T-cell (primary cell): Measurements from ENCODE around the gene BSCL2. TPM values are rescaled to one million over a fixed set of nuclear protein-coding genes. Genes with fewer than 3 reads are reported as not detected.

Experiments
- ATAC-seq, 4 experiments: fragments of 200-7000 bp in 3 of 4; fragments of 150-1000 bp in 1 of 4; cut with Tn5 transposase; replicated peaks in 1 of 4; 1 replicate in 3 of 4; 2 replicates in 1 of 4; pipeline ENCODE4 v1.10.0; 2021; ENCODE audit warnings: moderate library complexity in 3 of 4, mild to moderate bottlenecking in 2 of 4, moderate number of reproducible peaks in 1 of 4
- CTCF ChIA-PET, 2 donors: fragments of 300-600 bp; sonication (Branson Sonifier 250); formaldehyde crosslinking; loops; one replicate each; lab custom pipeline; 2022; ENCODE audit warnings: antibody characterized with exemption in 2 of 2; lab: Charles Lee
- POLR2A ChIA-PET, 2 donors: fragments of 300-600 bp; sonication (Branson Sonifier 250); formaldehyde crosslinking; loops; one replicate each; lab custom pipeline; 2022; ENCODE audit warnings: antibody characterized with exemption in 2 of 2; lab: Charles Lee
- DNase-seq, 35 experiments: peaks; one replicate each; pipeline versions ENCODE4 v3.0.0 to v3.0.0-alpha.2; 2013 to 2023
- H3K27ac ChIP-seq: one replicate; pipeline ENCODE4 v1.5.1; 2013; ENCODE audit warnings: low read length
- H3K27me3 ChIP-seq, 2 experiments: replicated peaks in 1 of 2; 1 replicate in 1 of 2; 2 replicates in 1 of 2; pipeline versions ENCODE4 v1.6.1 to v1.7.0; 2013; ENCODE audit warnings: low read length in 1 of 2, mixed read lengths in 1 of 2; ENCODE audit not compliant: control insufficient read depth in 2 of 2, insufficient read depth in 2 of 2; ENCODE audit errors: extremely low read depth in 1 of 2
- H3K36me3 ChIP-seq, 2 donors: 1 replicate in 1 of 2; 2 replicates in 1 of 2; pipeline versions ENCODE4 v1.6.1 to v1.7.0; 2013; ENCODE audit warnings: low read length in 1 of 2; ENCODE audit not compliant: control insufficient read depth in 2 of 2, insufficient read depth in 1 of 2; ENCODE audit errors: extremely low read depth in 1 of 2
- H3K4me1 ChIP-seq, 2 experiments: 1 replicate in 1 of 2; 2 replicates in 1 of 2; pipeline versions ENCODE4 v1.6.1 to v1.7.0; 2013; ENCODE audit warnings: low read length in 2 of 2, mixed read lengths in 1 of 2; ENCODE audit not compliant: insufficient read depth in 2 of 2, control insufficient read depth in 1 of 2; ENCODE audit errors: extremely low read depth in 1 of 2
- H3K4me3 ChIP-seq, 2 donors: 1 replicate in 1 of 2; 2 replicates in 1 of 2; pipeline versions ENCODE4 v1.5.1 to v1.7.0; 2013; ENCODE audit warnings: mild to moderate bottlenecking in 2 of 2, low read length in 1 of 2, moderate library complexity in 1 of 2; ENCODE audit not compliant: control insufficient read depth in 1 of 2; ENCODE audit errors: extremely low read depth in 1 of 2
- H3K9me3 ChIP-seq: 2 replicates; pipeline ENCODE4 v1.7.0; 2013
- H3K27ac Mint-ChIP-seq, 2 donors: one replicate each; pipeline ENCODE4 v1.8.0; 2020 to 2021; ENCODE audit warnings: mild to moderate bottlenecking in 2 of 2, mixed read lengths in 2 of 2
- H3K27me3 Mint-ChIP-seq, 2 donors: one replicate each; pipeline ENCODE4 v1.8.0; 2021 to 2022; ENCODE audit warnings: mixed read lengths in 2 of 2
- H3K36me3 Mint-ChIP-seq: one replicate; pipeline ENCODE4 v1.8.0; 2021; ENCODE audit warnings: mixed read lengths
- H3K4me1 Mint-ChIP-seq, 3 donors: one replicate each; pipeline ENCODE4 v1.8.0; 2020 to 2022; ENCODE audit warnings: mixed read lengths in 3 of 3, mild to moderate bottlenecking in 1 of 3
- H3K4me3 Mint-ChIP-seq, 3 donors: one replicate each; pipeline ENCODE4 v1.8.0; 2020 to 2022; ENCODE audit warnings: mild to moderate bottlenecking in 3 of 3, mixed read lengths in 3 of 3, moderate library complexity in 3 of 3
- H3K9me3 Mint-ChIP-seq, 3 donors: one replicate each; pipeline ENCODE4 v1.8.0; 2020 to 2022; ENCODE audit warnings: mixed read lengths in 3 of 3
- WGBS: methylation state at CpG from one replicate; pipeline ENCODE4 v1.1.5; 2013; ENCODE audit warnings: missing lambda C conversion rate; ENCODE audit not compliant: insufficient coverage; 5-methylcytosine and 5-hydroxymethylcytosine counted together
- total RNA-seq, 35 experiments: library from RNA in 6 of 35; stranded (reverse) in 6 of 35; fragments of 120-200 nt in 1 of 35; gene quantifications; one replicate each; pipeline versions ENCODE4 v1.2.1 to v1.2.4 and lab custom pipeline; 2013 to 2026

BSCL2 gene
- total RNA-seq, 5 donors from 2014 or later (not counting 1 experiment from before 2014, with no cell fraction given), result 21.9 to 43.7 (median 37.3) TPM

GRCh38 chr11:62648967-62649364 lies 58.3 kb downstream of the BSCL2 start:
- H3K4me3 Mint-ChIP-seq, result no peak overlapping the region
- peaks cover 16 to 65% of the 10 kb centered on the region in 2 experiments for H3K4me1 ChIP-seq
- 98% methylated on average over 6 of the region's 11 CpGs for WGBS
- H3K27me3 ChIP-seq, result no peaks in the 10 kb centered on the region
- no peaks in the 10 kb centered on the region for H3K9me3 ChIP-seq
- POLR2A ChIA-PET, result interaction anchor here (0.6 to 1.2 kb wide), 5 partner anchors 11 to 75 kb away, joined by 3 to 6 read pairs (median 3); partner anchors contain the start of genes C11orf98 (in 1 of the 2), CSKMT (in 1 of the 2) and EEF1G (in 1 of the 2)
- ATAC-seq (no peak), DNase-seq (no peak)
- H3K9me3 Mint-ChIP-seq, result no peaks in the 10 kb centered on the region
- no peak overlapping the region for H3K27ac ChIP-seq
- peaks cover 7% of the 10 kb centered on the region for H3K36me3 Mint-ChIP-seq
- peaks cover 9 to 33% of the 10 kb centered on the region in 2 donors for H3K36me3 ChIP-seq
- peaks cover 42 to 46% (median 43%) of the 10 kb centered on the region in 3 donors for H3K4me1 Mint-ChIP-seq
- no peak overlapping the region for H3K4me3 ChIP-seq
- no peaks in the 10 kb centered on the region for H3K27me3 Mint-ChIP-seq
- CTCF ChIA-PET, result no interaction called here
- no peak overlapping the region for H3K27ac Mint-ChIP-seq

GRCh38 chr11:62648185-62648966 lies 58.8 kb downstream of the BSCL2 start:
- Mint-ChIP-seq H3K27ac (no peak overlapping the region), H3K36me3 (peaks cover 7% of the 10 kb centered on the region), H3K4me3 (no peak overlapping the region), H3K4me1 (peaks cover 38 to 42% (median 40%) of the 10 kb centered on the region in 3 donors), H3K27me3 (no peaks in the 10 kb centered on the region), H3K9me3 (no peaks in the 10 kb centered on the region)
- peaks cover 9 to 34% of the 10 kb centered on the region in 2 donors for H3K36me3 ChIP-seq
- ChIA-PET CTCF (no interaction called here), POLR2A (interaction anchor here (0.8 to 1.2 kb wide), 2 partner anchors 26 to 75 kb away, joined by 3 read pairs; partner anchors contain the start of gene EEF1G (in 1 of the 2))
- H3K4me1 ChIP-seq, result peaks cover 16 to 60% of the 10 kb centered on the region in 2 experiments
- DNase-seq, result no peak
- no peak for ATAC-seq
- 96% methylated on average over 18 of the region's 24 CpGs for WGBS
- H3K27ac ChIP-seq, result no peak overlapping the region
- H3K9me3 ChIP-seq, result no peaks in the 10 kb centered on the region
- no peaks in the 10 kb centered on the region for H3K27me3 ChIP-seq
- no peak overlapping the region for H3K4me3 ChIP-seq

- no peak overlapping the region for H3K27ac Mint-ChIP-seq
- no peaks in the 10 kb centered on the region for H3K9me3 Mint-ChIP-seq
- Histone ChIP-seq H3K4me3 (no peak overlapping the region), H3K9me3 (no peaks in the 10 kb centered on the region), H3K4me1 (peaks cover 16 to 55% of the 10 kb centered on the region in 2 experiments), H3K27me3 (no peaks in the 10 kb centered on the region), H3K36me3 (peaks cover 9 to 37% of the 10 kb centered on the region in 2 donors), H3K27ac (no peak overlapping the region)
- no peak overlapping the region for H3K4me3 Mint-ChIP-seq
- H3K36me3 Mint-ChIP-seq, result peaks cover 7% of the 10 kb centered on the region
- DNase-seq (no peak), ATAC-seq (no peak)
- WGBS, result 91% methylated on average over 6 of the region's 6 CpGs
- POLR2A ChIA-PET, result interaction anchor here (1.2 to 2.4 kb wide), 2 partner anchors 17 to 25 kb away, joined by 3 to 34 read pairs; partner anchors contain the start of genes C11orf98 (in 1 of the 2) and CSKMT (in 1 of the 2)
- no peaks in the 10 kb centered on the region for H3K27me3 Mint-ChIP-seq
- CTCF ChIA-PET, result no interaction called here
- peaks cover 34 to 42% (median 40%) of the 10 kb centered on the region in 3 donors for H3K4me1 Mint-ChIP-seq
These were observed 59.6 kb downstream of the BSCL2 start for GRCh38 chr11:62647609-62648005.

- Histone ChIP-seq H3K4me3 (peak overlapping the region in 1 of 2 donors; percentile 100), H3K27ac (peak overlapping the region; percentile 38)
- peaks cover 7% of the 10 kb centered on the region for H3K36me3 Mint-ChIP-seq
These were observed 60.2 kb downstream of the BSCL2 start for GRCh38 chr11:62646825-62647608.

GRCh38 chr11:62645946-62646824 lies 61.0 kb downstream of the BSCL2 start, which contains the start of gene GANAB:
Gene GANAB, minus strand, starts transcription at chr11:62646613. Its CDS starts 14 bp downstream, at chr11:62646599.
- H3K4me1 ChIP-seq, result peaks cover 11 to 47% of the 10 kb centered on the region in 2 experiments
- H3K27ac ChIP-seq, result peak within 1 kb of the TSS; percentile 94
- peaks cover 7% of the 10 kb centered on the region for H3K36me3 Mint-ChIP-seq
- H3K36me3 ChIP-seq, result peaks cover 9 to 38% of the 10 kb centered on the region in 2 donors
- H3K4me1 Mint-ChIP-seq, result peaks cover 27 to 39% (median 36%) of the 10 kb centered on the region in 3 donors
- H3K27me3 Mint-ChIP-seq, result no peaks in the 10 kb centered on the region
- H3K27me3 ChIP-seq, result no peaks in the 10 kb centered on the region
- peak; percentile 96 to 100 (median 99) for DNase-seq
- ChIA-PET CTCF (interaction anchor here (0.6 to 1.7 kb wide), 5 partner anchors 19 to 257 kb away, joined by 3 to 7 read pairs (median 4); partner anchors contain the start of genes C11orf98 (in 1 of the 2) and CSKMT (in 1 of the 2)), POLR2A (interaction anchor here (0.6 to 2.4 kb wide), 7 partner anchors 9 to 83 kb away, joined by 3 to 34 read pairs (median 5); partner anchors contain the start of genes C11orf98 (in 2 of the 2), CSKMT (in 2 of the 2) and EEF1G (in 1 of the 2))
- ATAC-seq, result peak; percentile 98 to 99 (median 98)
- WGBS, result under 1% methylated on average over 62 of the region's 73 CpGs
- peak within 1 kb of the TSS; percentile 95 to 98 (median 97) for H3K4me3 Mint-ChIP-seq
- peak within 1 kb of the TSS; percentile 95 to 100 for H3K4me3 ChIP-seq
- peak within 1 kb of the TSS; percentile 93 to 96 for H3K27ac Mint-ChIP-seq
- H3K9me3 Mint-ChIP-seq, result no peaks in the 10 kb centered on the region
- no peaks in the 10 kb centered on the region for H3K9me3 ChIP-seq

More at GRCh38 chr11:62646825-62647608, 60.2 kb downstream of the BSCL2 start:
- Histone ChIP-seq H3K36me3 (peaks cover 9 to 38% of the 10 kb centered on the region in 2 donors), H3K9me3 (no peaks in the 10 kb centered on the region), H3K27me3 (no peaks in the 10 kb centered on the region), H3K4me1 (peaks cover 14 to 49% of the 10 kb centered on the region in 2 experiments)
- WGBS, result 83% methylated on average over 26 of the region's 32 CpGs
- CTCF ChIA-PET, result interaction anchor here (0.6 to 1.7 kb wide), 3 partner anchors 18 to 258 kb away, joined by 4 to 7 read pairs (median 7); partner anchors contain the start of genes C11orf98 (in 1 of the 2) and CSKMT (in 1 of the 2)
- Mint-ChIP-seq H3K27ac (peak overlapping the region; percentile 93 to 96), H3K4me1 (peaks cover 28 to 39% (median 36%) of the 10 kb centered on the region in 3 donors), H3K4me3 (peak overlapping the region; percentile 95 to 98 (median 97)), H3K9me3 (no peaks in the 10 kb centered on the region), H3K27me3 (no peaks in the 10 kb centered on the region)
- DNase-seq (no peak), ATAC-seq (no peak)
- POLR2A ChIA-PET, result interaction anchor here in 1 of 2 donors (0.6 to 2.4 kb wide), 4 partner anchors 18 to 73 kb away, joined by 5 to 34 read pairs (median 8); partner anchors contain the start of genes C11orf98, CSKMT and EEF1G
